Heart left ventricle (tissue), 16 donors: ENCODE measurements around the gene GALNT14. TPM values are rescaled to one million over a fixed set of nuclear protein-coding genes. Genes with fewer than 3 reads are reported as not detected.
"Not testable (repeated sequence)": the region's sequence is repeated elsewhere in the genome, so short reads cannot be mapped to it uniquely, and the experiment has no call there.

Source experiments
- ATAC-seq, 4 donors: fragments of 200-7000 bp; cut with Tn5 transposase; one replicate each; pipeline ENCODE4 v1.9.1; 2020 to 2022; ENCODE audit warnings: moderate library complexity in 4 of 4, mild to moderate bottlenecking in 3 of 4, moderate number of reproducible peaks in 1 of 4
- DNase-seq, 5 donors: peaks; one replicate each; pipeline ENCODE4 v3.0.0-alpha.2; 2020
- H3K27ac ChIP-seq, 12 donors: fragments of 200-600 bp; sonication (generic) in 4 of 12; one replicate each; pipeline versions ENCODE4 v1.5.0 to v1.8.0; 2016 to 2022; ENCODE audit warnings: mild to moderate bottlenecking in 2 of 12
- H3K27me3 ChIP-seq, 9 donors: fragments of 200-600 bp; sonication (generic) in 2 of 9; one replicate each; pipeline versions ENCODE4 v1.5.1 to v1.8.0; 2016 to 2022; ENCODE audit warnings: mild to moderate bottlenecking in 3 of 9
- H3K36me3 ChIP-seq, 9 donors: fragments of 200-600 bp; sonication (generic) in 2 of 9; one replicate each; pipeline versions ENCODE4 v1.5.0 to v1.8.0; 2018 to 2022; ENCODE audit warnings: mild to moderate bottlenecking in 2 of 9
- H3K4me1 ChIP-seq, 12 donors: fragments of 200-600 bp; sonication (generic) in 4 of 12; one replicate each; pipeline versions ENCODE4 v1.5.0 to v1.8.0; 2016 to 2022; ENCODE audit warnings: mild to moderate bottlenecking in 3 of 12
- H3K4me3 ChIP-seq, 12 donors: fragments of 200-600 bp; sonication (generic) in 4 of 12; one replicate each; pipeline versions ENCODE4 v1.5.0 to v1.8.0; 2017 to 2022; ENCODE audit warnings: mild to moderate bottlenecking in 9 of 12, moderate library complexity in 4 of 12
- H3K9me3 ChIP-seq, 12 donors: fragments of 200-600 bp; sonication (generic) in 4 of 12; one replicate each; pipeline versions ENCODE4 v1.5.0 to v1.8.0; 2016 to 2022; ENCODE audit warnings: mild to moderate bottlenecking in 1 of 12
- POLR2A ChIP-seq, 2 donors: fragments of 450-650 bp; IDR thresholded peaks; one replicate each; pipeline ENCODE4 v1.6.1; 2017; ENCODE audit warnings: antibody characterized with exemption in 2 of 2, mild to moderate bottlenecking in 2 of 2, moderate library complexity in 2 of 2
- WGBS, 4 donors: extraction: QIAGEN DNeasy Blood & Tissue Kit in 2 of 4; methylation state at CpG; one replicate each; pipeline versions ENCODE4 v1.1.5 to v1.1.7; 2013 to 2018; 5-methylcytosine and 5-hydroxymethylcytosine counted together
- intact Hi-C, 10 donors: fragments of 100-400 bp; cut with DNase I; formaldehyde crosslinking; loops; one replicate each; pipeline versions ENCODE4 v1.11.1 to v1.14.2; 2022
- polyA plus RNA-seq, 2 donors: library from polyadenylated mRNA; stranded (reverse); fragments of 200-250 nt; gene quantifications; one replicate each; pipeline ENCODE4 v1.2.3, GENCODE V29; 2013
- total RNA-seq, 9 donors: library from RNA; depleted of rRNA in 2 of 9; stranded (reverse); fragments of >200 nt in 2 of 9; fragmentation: NEBNext Ultra II Directional in 3 of 9; extraction: Animal tissue kit (Norgen Biotek cat#: 25700) in 3 of 9; gene quantifications; one replicate each; pipeline versions ENCODE4 v1.1.0 to v1.2.4, GENCODE V29; 2016 to 2023
- TF ChIP-seq, protein P1 (sequence below), 12 donors: fragments of 200-600 bp; sonication (generic) in 4 of 12; IDR thresholded peaks; one replicate each; pipeline versions ENCODE4 v1.5.0 to v1.8.0; 2018 to 2022; ENCODE audit warnings: antibody characterized with exemption in 12 of 12, mild to moderate bottlenecking in 5 of 12
- donor health status: ischemic (EF 13 %, LVEDD 7.1; RV severe dilation, severe dysfunction).
- donor health status: healthy with polysubstance abuse.
- donor health status: DM: no; HTN: yes; CAD: no.
- donor health status: DM: no; HTN: no; CAD: no.
- donor health status: ischemic (EF 25% LVEDD 6.9; RV normal size, moderate dysfunction).
- donor health status: ischemic (EF 25% LVEDD 5.7; RV mildly dilated, moderate dysfunction).
- donor health status: healthy.
- donor health status: DM: yes; HTN: yes; CAD: no.
- donor health status: ischemic (EF 35%, LVEDD 5.7; RV mildly dilated, moderate dysfunction).
- donor health status: nonischemic (EF 11% LVEDD 7.7; RV severe dilation, severe dysfunction).
- donor health status: DM: yes; HTN: yes; CAD: no.
- donor health status: PGD.
- donor health status: ischemic (EF 29% LVEDD 5.4; RV normal size, mild dysfunction).
- donor health status: nonischemic (EF 23%, LVEDD 6.1; RV moderate dilation, normal function).

GALNT14 gene
- total and polyA plus RNA-seq, 11 donors, result 0.29 to 2.4 (median 1.0) TPM; not detected in 2

DNA sequence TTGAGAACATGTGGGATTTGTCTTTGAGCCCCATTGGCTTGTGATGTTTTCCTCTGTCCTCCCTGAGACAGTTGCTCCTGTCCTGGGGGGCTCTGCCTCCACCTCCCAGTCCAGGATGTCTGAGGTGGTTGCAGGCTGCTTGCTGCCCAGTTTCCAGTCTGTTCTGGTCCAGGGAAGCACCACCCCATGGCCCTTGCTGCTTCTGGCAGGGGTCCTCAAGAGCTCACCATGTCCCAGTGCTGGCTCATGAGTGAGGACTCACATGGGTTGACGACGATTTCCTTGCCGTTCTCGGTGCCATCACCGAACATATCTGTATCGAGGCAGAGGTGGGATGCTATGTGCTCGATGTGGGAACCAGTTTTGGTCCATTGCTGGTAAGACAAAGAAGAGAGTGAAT, 227.6 kb downstream of the GALNT14 start:
- no peak for ATAC-seq
- intact Hi-C loops, result no loop called here
- TF ChIP-seq POLR2A (IDR thresholded peaks at IDR 0.05), result no peak
- TF ChIP-seq, protein P1, sequence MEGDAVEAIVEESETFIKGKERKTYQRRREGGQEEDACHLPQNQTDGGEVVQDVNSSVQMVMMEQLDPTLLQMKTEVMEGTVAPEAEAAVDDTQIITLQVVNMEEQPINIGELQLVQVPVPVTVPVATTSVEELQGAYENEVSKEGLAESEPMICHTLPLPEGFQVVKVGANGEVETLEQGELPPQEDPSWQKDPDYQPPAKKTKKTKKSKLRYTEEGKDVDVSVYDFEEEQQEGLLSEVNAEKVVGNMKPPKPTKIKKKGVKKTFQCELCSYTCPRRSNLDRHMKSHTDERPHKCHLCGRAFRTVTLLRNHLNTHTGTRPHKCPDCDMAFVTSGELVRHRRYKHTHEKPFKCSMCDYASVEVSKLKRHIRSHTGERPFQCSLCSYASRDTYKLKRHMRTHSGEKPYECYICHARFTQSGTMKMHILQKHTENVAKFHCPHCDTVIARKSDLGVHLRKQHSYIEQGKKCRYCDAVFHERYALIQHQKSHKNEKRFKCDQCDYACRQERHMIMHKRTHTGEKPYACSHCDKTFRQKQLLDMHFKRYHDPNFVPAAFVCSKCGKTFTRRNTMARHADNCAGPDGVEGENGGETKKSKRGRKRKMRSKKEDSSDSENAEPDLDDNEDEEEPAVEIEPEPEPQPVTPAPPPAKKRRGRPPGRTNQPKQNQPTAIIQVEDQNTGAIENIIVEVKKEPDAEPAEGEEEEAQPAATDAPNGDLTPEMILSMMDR (IDR thresholded peaks at IDR 0.05), result no peak
- H3K4me1 ChIP-seq, result no peaks in the 10 kb centered on the region
- 87 to 93% (median 92%) methylated on average over 7 of the region's 7 CpGs for WGBS, 4 donors
- DNase-seq, result no peak
- no peaks in the 10 kb centered on the region for H3K36me3 ChIP-seq
- H3K27me3 ChIP-seq, result no peaks in the 10 kb centered on the region
- H3K27ac ChIP-seq, result no peak overlapping the region
- H3K4me3 ChIP-seq, result no peak overlapping the region
- no peaks in the 10 kb centered on the region for H3K9me3 ChIP-seq

DNA sequence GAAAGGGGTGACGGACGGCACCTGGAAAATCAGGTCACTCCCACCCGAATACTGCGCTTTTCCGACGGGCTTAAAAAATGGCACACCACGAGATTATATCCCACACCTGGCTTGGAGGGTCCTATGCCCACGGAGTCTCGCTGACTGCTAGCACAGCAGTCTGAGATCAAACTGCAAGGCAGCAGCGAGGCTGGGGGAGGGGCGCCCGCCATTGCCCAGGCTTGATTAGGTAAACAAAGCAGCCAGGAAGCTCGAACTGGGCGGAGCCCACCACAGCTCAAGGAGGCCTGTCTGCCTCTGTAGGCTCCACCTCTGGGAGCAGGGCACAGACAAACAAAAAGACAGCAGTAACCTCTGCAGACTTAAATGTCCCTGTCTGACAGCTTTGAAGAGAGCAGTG, 233.8 kb downstream of the GALNT14 start:
- H3K27ac ChIP-seq, H3K36me3 ChIP-seq, intact Hi-C loops, H3K9me3 ChIP-seq, H3K4me3 ChIP-seq, H3K27me3 ChIP-seq, H3K4me1 ChIP-seq, DNase-seq, ATAC-seq: not testable (repeated sequence)
- WGBS, 4 donors, result 72 to 92% (median 84%) methylated on average over 9 to 13 of the region's 14 CpGs

DNA sequence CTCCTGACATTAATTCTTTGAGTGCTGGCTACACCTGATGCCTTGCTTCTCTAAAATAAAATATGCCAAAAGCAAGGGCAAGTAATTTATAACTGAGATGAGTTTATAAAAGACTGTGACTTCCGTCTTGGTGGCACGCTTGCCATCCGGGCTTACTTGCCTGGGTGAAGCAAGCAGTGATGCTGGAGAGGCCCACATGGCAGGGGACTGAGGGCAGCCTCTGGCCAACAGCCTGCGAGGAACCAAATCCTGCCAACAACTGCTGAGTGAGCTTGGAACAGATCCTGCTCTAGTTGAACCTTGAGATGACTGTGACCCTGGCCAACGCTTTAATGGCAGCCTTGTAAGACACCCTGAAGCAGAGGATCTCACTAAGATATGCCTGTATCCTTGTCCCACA, 234.9 kb downstream of the GALNT14 start:
- TF ChIP-seq, protein P1 (IDR thresholded peaks at IDR 0.05), result no peak
- no peak for TF ChIP-seq POLR2A (IDR thresholded peaks at IDR 0.05)
- intact Hi-C loops, result no loop called here
- Histone ChIP-seq H3K36me3 (no peaks in the 10 kb centered on the region), H3K4me1 (no peaks in the 10 kb centered on the region), H3K27me3 (no peaks in the 10 kb centered on the region), H3K4me3 (no peak overlapping the region), H3K9me3 (peaks cover 0 to under 1% (median 0%) of the 10 kb centered on the region in 12 donors), H3K27ac (no peak overlapping the region)
- ATAC-seq, result no peak
- WGBS, 4 donors, result 90 to 93% (median 92%) methylated on average over 5 of the region's 5 CpGs
- DNase-seq, result no peak

DNA sequence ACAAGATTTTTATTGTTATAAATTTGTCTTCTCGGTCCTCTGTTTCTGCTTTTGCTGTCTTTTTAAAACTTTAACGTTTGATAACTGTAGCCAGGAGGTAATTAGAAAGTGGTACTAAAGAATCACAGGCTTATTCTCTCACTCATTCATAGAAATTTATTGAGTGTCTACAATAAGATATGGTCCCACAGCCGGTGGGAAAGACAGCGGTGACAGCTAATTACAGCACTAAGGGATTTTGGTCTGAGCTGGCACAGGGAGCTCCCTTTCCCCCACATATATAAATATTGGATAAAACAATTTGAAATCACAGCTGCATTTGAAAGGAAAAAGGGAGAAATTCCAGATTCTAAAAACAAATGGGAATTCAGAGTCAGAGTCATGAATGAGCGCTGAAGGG, 237.9 kb downstream of the GALNT14 start:
- no peak overlapping the region for H3K4me3 ChIP-seq
- no peak overlapping the region for H3K27ac ChIP-seq
- ATAC-seq, result no peak
- H3K36me3 ChIP-seq, result no peaks in the 10 kb centered on the region
- TF ChIP-seq, protein P1 (IDR thresholded peaks at IDR 0.05), result no peak
- TF ChIP-seq POLR2A (IDR thresholded peaks at IDR 0.05), result no peak
- H3K4me1 ChIP-seq, result no peaks in the 10 kb centered on the region
- no peak for DNase-seq
- intact Hi-C loops, result no loop called here
- WGBS, 4 donors, result 72 to 77% (median 74%) methylated on average over 5 of the region's 5 CpGs
- no peaks in the 10 kb centered on the region for H3K27me3 ChIP-seq
- peaks cover 0 to 10% (median 0%) of the 10 kb centered on the region in 12 donors for H3K9me3 ChIP-seq

DNA sequence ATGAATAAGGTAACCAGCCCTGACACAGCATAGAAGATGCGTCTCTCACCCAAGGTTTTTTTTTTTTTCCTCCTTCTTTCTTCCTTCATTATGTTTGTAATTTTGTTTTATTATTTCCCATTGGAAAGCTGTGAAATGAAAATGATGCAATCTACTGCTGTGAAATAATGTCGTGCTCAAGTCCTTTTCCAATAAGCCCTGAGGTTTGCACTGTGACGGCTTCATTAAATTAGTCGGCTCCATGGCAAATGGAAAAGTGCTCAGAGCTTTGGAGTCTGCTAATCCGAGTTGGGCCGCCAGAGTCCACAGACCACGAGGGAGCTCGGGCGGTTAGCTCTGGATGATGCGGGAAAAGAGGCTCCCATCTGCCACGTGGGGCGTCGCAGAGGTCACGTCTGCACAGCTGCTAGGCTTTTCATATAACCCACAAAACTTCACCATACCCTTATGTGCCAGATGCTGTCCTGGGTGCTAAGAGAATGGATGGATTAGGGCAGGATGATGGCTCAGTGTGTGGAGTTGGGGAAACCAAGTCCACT, 238.7 kb downstream of the GALNT14 start:
- Histone ChIP-seq H3K27me3 (no peaks in the 10 kb centered on the region), H3K27ac (no peak overlapping the region), H3K36me3 (no peaks in the 10 kb centered on the region), H3K9me3 (peaks cover 0 to 10% (median 0%) of the 10 kb centered on the region in 12 donors), H3K4me1 (peaks cover 0 to 8% (median 0%) of the 10 kb centered on the region in 12 donors), H3K4me3 (no peak overlapping the region)
- DNase-seq (no peak), ATAC-seq (no peak)
- 81 to 92% (median 89%) methylated on average over 14 of the region's 14 CpGs for WGBS, 4 donors
- TF ChIP-seq, protein P1 (IDR thresholded peaks at IDR 0.05), result no peak
- TF ChIP-seq POLR2A (IDR thresholded peaks at IDR 0.05), result no peak
- intact Hi-C loops, result no loop called here
